HL-60 (cell line): Measurements from ENCODE around the gene WAPL.

Source experiments
- CTCF ChIP-seq: IDR thresholded peaks from one replicate; pipeline ENCODE4 v1.5.1; 2011; ENCODE audit warnings: low read length, control low read depth, inconsistent platforms; ENCODE audit not compliant: insufficient read depth
- POLR2AphosphoS5 ChIP-seq: IDR thresholded peaks from 2 replicates; pipeline ENCODE4 v1.6.1; 2012; ENCODE audit warnings: low read depth

- no peak for TF ChIP-seq CTCF
- TF ChIP-seq POLR2AphosphoS5: no peak
These were observed 518 bp downstream of the WAPL start for GRCh38 chr10:86520871-86521677.
